Endothelial cell of umbilical vein (primary cell): ENCODE measurements around the gene AGPS. TPM values are rescaled to one million over a fixed set of nuclear protein-coding genes. Genes with fewer than 3 reads are reported as not detected.
A peak's percentile ranks its signal among the peaks of the same experiment; 100 is the strongest.

Experiments used
- BruUV-seq: library from RNA; stranded (reverse); fragments of 400-500 nt; replicated peaks from 2 replicates; lab custom pipeline; 2021; lab: Mats Ljungman, UMichigan
- CTCF ChIA-PET: fragments of 300-600, 350-600 bp; sonication (Branson Sonifier 250); formaldehyde crosslinking; loops from one replicate; lab custom pipeline; 2021; ENCODE audit warnings: antibody characterized with exemption, inconsistent platforms; lab: Charles Lee
- POLR2A ChIA-PET: fragments of 300-600, 350-600 bp; sonication (Branson Sonifier 250); formaldehyde crosslinking; loops from one replicate; lab custom pipeline; 2021; ENCODE audit warnings: antibody characterized with exemption, inconsistent platforms; lab: Charles Lee
- DNase-seq: peaks from one replicate; pipeline ENCODE4 v3.0.0-alpha.2; 2011; ENCODE audit warnings: low read depth, low spot score
- FAIRE-seq: peaks from 2 replicates; lab custom pipeline; 2011; peaks lifted over from hg19 to GRCh38; lab: Jason Lieb, UNC
- H2AFZ ChIP-seq: 2 replicates; pipeline ENCODE4 v1.6.0; 2012; ENCODE audit warnings: low read depth, low read length, control low read depth, inconsistent platforms
- H3K27ac ChIP-seq: 2 replicates; pipeline ENCODE4 v1.5.1; 2011; ENCODE audit warnings: low read depth, mild to moderate bottlenecking, control low read depth, low read length, moderate library complexity; ENCODE audit not compliant: insufficient read depth
- H3K27me3 ChIP-seq, 2 experiments: 2 replicates each; pipeline versions ENCODE4 v1.6.0 to v1.6.1; 2011; ENCODE audit warnings: low read length in 2 of 2, mixed read lengths in 1 of 2; ENCODE audit not compliant: control insufficient read depth in 2 of 2, insufficient read depth in 2 of 2
- H3K36me3 ChIP-seq, 2 experiments: 2 replicates in 1 of 2; 3 replicates in 1 of 2; pipeline ENCODE4 v1.5.1; 2011; ENCODE audit warnings: low read length in 2 of 2, mild to moderate bottlenecking in 1 of 2, moderate library complexity in 1 of 2; ENCODE audit not compliant: control insufficient read depth in 2 of 2, insufficient read depth in 2 of 2; ENCODE audit errors: extremely low read depth in 1 of 2
- H3K4me1 ChIP-seq: 3 replicates; pipeline ENCODE4 v1.5.1; 2011; ENCODE audit warnings: mild to moderate bottlenecking, low read length; ENCODE audit not compliant: control insufficient read depth, insufficient read depth; ENCODE audit errors: extremely low read depth
- H3K4me2 ChIP-seq: 2 replicates; pipeline ENCODE4 v1.6.1; 2011; ENCODE audit warnings: low read length, control low read depth, mixed read lengths; ENCODE audit not compliant: insufficient read depth
- H3K4me3 ChIP-seq, 3 experiments: fragments of 200-600 bp in 1 of 3; sonication (generic), shearing (Covaris generic) in 1 of 3; replicated peaks in 1 of 3; 2 replicates each; pipeline ENCODE4 v1.5.1; 2011 to 2016; ENCODE audit warnings: control low read depth in 3 of 3, low read length in 3 of 3, mild to moderate bottlenecking in 2 of 3, inconsistent platforms in 1 of 3, low read depth in 1 of 3, moderate library complexity in 1 of 3; ENCODE audit not compliant: insufficient read depth in 1 of 3
- H3K79me2 ChIP-seq: 2 replicates; pipeline ENCODE4 v1.6.0; 2012; ENCODE audit warnings: low read length, inconsistent platforms; ENCODE audit not compliant: control insufficient read depth, insufficient read depth
- H3K9ac ChIP-seq: replicated peaks from 2 replicates; pipeline ENCODE3; 2011; ENCODE audit warnings: low read length, control low read depth; ENCODE audit not compliant: insufficient read depth; ENCODE audit errors: extremely low read depth
- H3K9me1 ChIP-seq: replicated peaks from 3 replicates; pipeline ENCODE4 v1.6.0; 2011; ENCODE audit warnings: mild to moderate bottlenecking, low read length; ENCODE audit not compliant: control insufficient read depth, insufficient read depth; ENCODE audit errors: extremely low read depth
- H3K9me3 ChIP-seq: replicated peaks from 2 replicates; pipeline ENCODE4 v1.5.1; 2012; ENCODE audit warnings: low read length, inconsistent platforms; ENCODE audit not compliant: control insufficient read depth, insufficient read depth
- H4K20me1 ChIP-seq: replicated peaks from 2 replicates; pipeline ENCODE3; 2011; ENCODE audit warnings: mild to moderate bottlenecking, low read length; ENCODE audit not compliant: control insufficient read depth, insufficient read depth; ENCODE audit errors: extremely low read depth
- EZH2 ChIP-seq: IDR thresholded peaks from 2 replicates; pipeline ENCODE4 v1.6.1; 2012; ENCODE audit warnings: borderline replicate concordance, low read depth, mild to moderate bottlenecking, moderate library complexity, low read length, inconsistent platforms; ENCODE audit not compliant: severe bottlenecking
- FOS ChIP-seq: IDR thresholded peaks from 2 replicates; pipeline ENCODE4 v1.6.1; 2011; ENCODE audit warnings: mild to moderate bottlenecking, low read length, moderate library complexity, borderline replicate concordance; ENCODE audit not compliant: insufficient read depth
- GATA2 ChIP-seq: IDR thresholded peaks from 2 replicates; pipeline ENCODE4 v1.7.0; 2011; ENCODE audit warnings: low read depth, mild to moderate bottlenecking, moderate library complexity, mixed read lengths, low read length; ENCODE audit not compliant: insufficient read length, insufficient read depth
- MYC ChIP-seq: IDR thresholded peaks from one replicate; pipeline ENCODE4 v1.6.1; 2011; ENCODE audit warnings: mild to moderate bottlenecking, low read depth, low read length
- POLR2A ChIP-seq: IDR thresholded peaks from 2 replicates; pipeline ENCODE4 v1.6.1; 2012; ENCODE audit warnings: low read depth, mild to moderate bottlenecking, control low read depth, low read length
- POLR2AphosphoS5 ChIP-seq: IDR thresholded peaks from 2 replicates; pipeline ENCODE4 v1.6.1; 2012; ENCODE audit warnings: low read depth, mild to moderate bottlenecking, control low read depth, low read length, moderate library complexity; ENCODE audit not compliant: insufficient read depth
- dilution Hi-C: fragments of 300-500 bp; cut with MboI; formaldehyde crosslinking; loops from one replicate; pipeline ENCODE4 v1.15.0; 2019; ENCODE audit warnings: low sequenced_read_pairs; ENCODE audit not compliant: extremely low pct_ligation_motif_present
- intact Hi-C: fragments of 100-400 bp; cut with micrococcal nuclease; formaldehyde crosslinking; loops from one replicate; pipeline ENCODE4 v1.10.0; 2022
- polyA plus RNA-seq, 4 experiments: library from polyadenylated mRNA; depleted of rRNA in 3 of 4; stranded (reverse) in 3 of 4; unstranded in 1 of 4; fragments of >200 nt; gene quantifications; 2 replicates each; pipeline versions ENCODE4 v1.2.1 to v1.2.3, GENCODE V29; 2011 to 2012; ENCODE audit warnings: missing spikeins in 1 of 4
- total RNA-seq: library from RNA; stranded (reverse); gene quantifications from 2 replicates; pipeline ENCODE4 v1.2.3, GENCODE V29; 2021
- TF ChIP-seq, protein P1 (sequence below), 2 donors: IDR thresholded peaks; 1 replicate in 1 of 2; 2 replicates in 1 of 2; pipeline ENCODE4 v1.5.1; 2011; ENCODE audit warnings: low read length in 2 of 2, mild to moderate bottlenecking in 2 of 2, moderate library complexity in 2 of 2, control low read depth in 1 of 2, inconsistent platforms in 1 of 2, low read depth in 1 of 2; ENCODE audit not compliant: insufficient read depth in 1 of 2; ENCODE audit errors: extremely low read depth in 1 of 2

AGPS gene
- total and polyA plus RNA-seq, 2 donors (not counting 3 experiments of a cell fraction or from before 2014, with no cell fraction given): 10.1 to 96.5 TPM

DNA sequence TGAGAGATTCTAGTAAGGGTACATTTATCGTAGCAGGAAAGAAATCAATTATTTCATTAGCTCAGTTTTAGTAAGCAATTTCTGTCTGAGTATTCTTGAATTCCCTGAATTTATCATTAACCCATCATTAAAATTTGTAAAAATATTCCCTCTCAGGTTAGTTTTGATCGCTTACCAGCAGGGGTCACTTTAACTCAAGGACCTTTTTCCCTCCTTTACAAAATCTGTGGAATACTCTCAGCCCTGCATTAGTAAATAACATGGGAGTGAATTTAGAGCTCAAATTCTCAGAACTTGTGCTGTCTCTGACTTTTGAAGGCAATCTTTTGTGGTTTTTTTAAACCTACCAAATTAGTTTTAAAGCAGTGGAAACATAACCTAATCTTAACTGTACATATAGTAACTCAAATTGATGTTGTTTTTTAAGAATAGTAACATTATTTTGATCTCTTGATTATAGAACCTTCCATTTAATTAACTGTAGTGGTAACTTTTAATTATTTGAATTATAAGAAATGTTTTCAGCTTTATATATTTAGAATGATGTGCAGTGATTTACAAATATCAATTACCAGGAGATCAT is 97.2 kb downstream of the AGPS start:
- DNase-seq (peak; percentile 55), FAIRE-seq (peak; percentile 31)
- H3K36me3 ChIP-seq: no peaks in the 10 kb centered on the region
- H3K4me3 ChIP-seq: no peak overlapping the region
- H3K4me2 ChIP-seq: no peak overlapping the region
- H3K4me1 ChIP-seq: no peaks in the 10 kb centered on the region
- no peaks in the 10 kb centered on the region for H3K27me3 ChIP-seq
- no peaks in the 10 kb centered on the region for H3K9me1 ChIP-seq
- H3K79me2 ChIP-seq: peaks cover 2% of the 10 kb centered on the region
- ChIA-PET POLR2A (no interaction called here), CTCF (interaction anchor here (0.5 to 2.5 kb wide), 32 partner anchors 8 to 325 kb away, joined by 3 to 31 read pairs (median 4); partner anchors contain the start of genes AGPS and NFE2L2)
- no peak overlapping the region for H3K9ac ChIP-seq
- TF ChIP-seq, protein P1, sequence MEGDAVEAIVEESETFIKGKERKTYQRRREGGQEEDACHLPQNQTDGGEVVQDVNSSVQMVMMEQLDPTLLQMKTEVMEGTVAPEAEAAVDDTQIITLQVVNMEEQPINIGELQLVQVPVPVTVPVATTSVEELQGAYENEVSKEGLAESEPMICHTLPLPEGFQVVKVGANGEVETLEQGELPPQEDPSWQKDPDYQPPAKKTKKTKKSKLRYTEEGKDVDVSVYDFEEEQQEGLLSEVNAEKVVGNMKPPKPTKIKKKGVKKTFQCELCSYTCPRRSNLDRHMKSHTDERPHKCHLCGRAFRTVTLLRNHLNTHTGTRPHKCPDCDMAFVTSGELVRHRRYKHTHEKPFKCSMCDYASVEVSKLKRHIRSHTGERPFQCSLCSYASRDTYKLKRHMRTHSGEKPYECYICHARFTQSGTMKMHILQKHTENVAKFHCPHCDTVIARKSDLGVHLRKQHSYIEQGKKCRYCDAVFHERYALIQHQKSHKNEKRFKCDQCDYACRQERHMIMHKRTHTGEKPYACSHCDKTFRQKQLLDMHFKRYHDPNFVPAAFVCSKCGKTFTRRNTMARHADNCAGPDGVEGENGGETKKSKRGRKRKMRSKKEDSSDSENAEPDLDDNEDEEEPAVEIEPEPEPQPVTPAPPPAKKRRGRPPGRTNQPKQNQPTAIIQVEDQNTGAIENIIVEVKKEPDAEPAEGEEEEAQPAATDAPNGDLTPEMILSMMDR (IDR thresholded peaks at IDR 0.05; ENCODE audit: extremely low read depth in 1 of 2, insufficient read depth in 1 of 2, low read depth in 1 of 2, low read length in 2 of 2): peak; percentile 42 to 45
- no peak for TF ChIP-seq POLR2AphosphoS5
- no peaks in the 10 kb centered on the region for H4K20me1 ChIP-seq
- H3K27ac ChIP-seq: no peak overlapping the region
- no peaks in the 10 kb centered on the region for H3K9me3 ChIP-seq
- BruUV-seq: no TSS peak
- H2AFZ ChIP-seq: no peak overlapping the region
- intact Hi-C loops: loop anchor here (1.0 kb wide), 3 partner anchors 114 to 268 kb away; no protein-coding TSS in a partner anchor
- dilution Hi-C loops: no loop called here

DNA sequence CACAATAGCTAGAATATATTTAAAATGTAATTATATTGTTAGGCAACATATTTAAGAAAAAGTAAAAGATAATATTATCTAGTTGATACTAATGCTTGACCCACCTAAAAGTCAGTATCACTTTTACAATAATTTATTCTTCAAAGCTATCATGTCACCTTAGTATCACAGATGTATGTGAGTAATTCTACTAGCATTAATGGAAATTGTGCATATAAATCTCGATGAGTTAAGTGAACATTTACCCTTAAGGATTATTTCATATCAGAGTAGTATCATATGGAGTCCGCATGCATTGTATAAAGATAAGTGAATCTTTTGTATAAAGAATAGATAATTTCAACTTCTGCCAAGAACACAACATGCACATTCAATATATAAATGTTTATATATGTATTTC is 103.4 kb downstream of the AGPS start:
- Histone ChIP-seq H3K4me2 (no peak overlapping the region), H2AFZ (no peak overlapping the region), H3K79me2 (peaks cover 2% of the 10 kb centered on the region), H3K27ac (no peak overlapping the region), H3K9me3 (no peaks in the 10 kb centered on the region), H3K4me3 (no peak overlapping the region), H3K4me1 (peaks cover 5% of the 10 kb centered on the region), H3K27me3 (no peaks in the 10 kb centered on the region), H3K36me3 (no peaks in the 10 kb centered on the region), H3K9ac (no peak overlapping the region), H3K9me1 (no peaks in the 10 kb centered on the region), H4K20me1 (no peaks in the 10 kb centered on the region)
- CTCF ChIA-PET: no interaction called here
- FAIRE-seq (no peak), DNase-seq (no peak)
- POLR2A ChIA-PET: interaction anchor here (0.7 kb wide), 1 partner anchor 218 kb away, joined by 4 read pairs; no protein-coding TSS in a partner anchor
- dilution Hi-C loops (no loop called here), intact Hi-C loops (no loop called here)
- TF ChIP-seq GATA2 (no peak), EZH2 (no peak), MYC (no peak), FOS (no peak), POLR2A (no peak), POLR2AphosphoS5 (no peak)
- TF ChIP-seq, protein P1 (IDR thresholded peaks at IDR 0.05; ENCODE audit: extremely low read depth in 1 of 2, insufficient read depth in 1 of 2, low read depth in 1 of 2, low read length in 2 of 2): no peak
- BruUV-seq: no TSS peak
